Measurements from ENCODE around the gene D2HGDH. TPM values are rescaled to one million over a fixed set of nuclear protein-coding genes. Genes with fewer than 3 reads are reported as not detected.

D2HGDH gene
- total RNA-seq, 1 donor from 2014 or later, result 10.0 TPM

- H3K36me3 Mint-ChIP-seq (ENCODE audit: low read depth, unreplicated experiment), result peaks cover 16% of the 10 kb centered on the region
- Histone ChIP-seq H4K20me1 (ENCODE audit: insufficient read depth, low read length) (peaks cover 12% of the 10 kb centered on the region), H3K36me3 (ENCODE audit: insufficient read depth, low read length) (no peaks in the 10 kb centered on the region), H3K79me2 (ENCODE audit: insufficient read depth, low read length) (no peaks in the 10 kb centered on the region), H2AFZ (ENCODE audit: low read depth, low read length) (no peak overlapping the region), H3K9ac (ENCODE audit: low read length) (no peak overlapping the region), H3K4me2 (ENCODE audit: low read length) (no peak overlapping the region), H3K9me3 (ENCODE audit: insufficient read depth, low read depth, low read length) (peaks cover 3% of the 10 kb centered on the region), H3K4me3 (ENCODE audit: insufficient read depth, low read depth, low read length) (no peak overlapping the region), H3K27ac (ENCODE audit: low read depth, low read length) (no peak overlapping the region), H3K4me1 (ENCODE audit: insufficient read depth, low read length) (no peaks in the 10 kb centered on the region), H3K27me3 (ENCODE audit: insufficient read depth, low read length) (no peaks in the 10 kb centered on the region)
- peaks cover 10% of the 10 kb centered on the region for H3K9me3 Mint-ChIP-seq (ENCODE audit: unreplicated experiment)
- no peak overlapping the region for H3K4me3 Mint-ChIP-seq (ENCODE audit: unreplicated experiment)
- no peaks in the 10 kb centered on the region for H3K4me1 Mint-ChIP-seq (ENCODE audit: low read depth, unreplicated experiment)
- H3K27me3 Mint-ChIP-seq (ENCODE audit: low read depth, unreplicated experiment), result no peaks in the 10 kb centered on the region
- no peak overlapping the region for H3K27ac Mint-ChIP-seq (ENCODE audit: unreplicated experiment)
- DNase-seq (ENCODE audit: low read depth), result no peak
- no peak for FAIRE-seq
- no peak for TF ChIP-seq EZH2 (IDR thresholded peaks at IDR 0.05; ENCODE audit: insufficient read depth, low read length)
- TF ChIP-seq CTCF (IDR thresholded peaks at IDR 0.05; ENCODE audit: insufficient read depth, low read depth, low read length), result no peak
Measured at GRCh38 chr2:241762321-241762932, 28.0 kb downstream of the D2HGDH start.

GRCh38 chr2:241762933-241763369, 28.5 kb downstream of the D2HGDH start:
- H3K4me1 Mint-ChIP-seq (ENCODE audit: low read depth, unreplicated experiment), result no peaks in the 10 kb centered on the region
- Histone ChIP-seq H4K20me1 (ENCODE audit: insufficient read depth, low read length) (peaks cover 12% of the 10 kb centered on the region), H3K4me2 (ENCODE audit: low read length) (no peak overlapping the region), H3K9me3 (ENCODE audit: insufficient read depth, low read depth, low read length) (peaks cover 3% of the 10 kb centered on the region), H3K27ac (ENCODE audit: low read depth, low read length) (no peak overlapping the region), H3K9ac (ENCODE audit: low read length) (no peak overlapping the region), H2AFZ (ENCODE audit: low read depth, low read length) (no peak overlapping the region), H3K36me3 (ENCODE audit: insufficient read depth, low read length) (no peaks in the 10 kb centered on the region), H3K27me3 (ENCODE audit: insufficient read depth, low read length) (no peaks in the 10 kb centered on the region), H3K4me1 (ENCODE audit: insufficient read depth, low read length) (no peaks in the 10 kb centered on the region), H3K4me3 (ENCODE audit: insufficient read depth, low read depth, low read length) (no peak overlapping the region), H3K79me2 (ENCODE audit: insufficient read depth, low read length) (no peaks in the 10 kb centered on the region)
- no peaks in the 10 kb centered on the region for H3K27me3 Mint-ChIP-seq (ENCODE audit: low read depth, unreplicated experiment)
- peaks cover 10% of the 10 kb centered on the region for H3K9me3 Mint-ChIP-seq (ENCODE audit: unreplicated experiment)
- no peak overlapping the region for H3K4me3 Mint-ChIP-seq (ENCODE audit: unreplicated experiment)
- no peak for FAIRE-seq
- no peak for DNase-seq (ENCODE audit: low read depth)
- no peak for TF ChIP-seq CTCF (IDR thresholded peaks at IDR 0.05; ENCODE audit: insufficient read depth, low read depth, low read length)
- TF ChIP-seq EZH2 (IDR thresholded peaks at IDR 0.05; ENCODE audit: insufficient read depth, low read length), result no peak
- peaks cover 16% of the 10 kb centered on the region for H3K36me3 Mint-ChIP-seq (ENCODE audit: low read depth, unreplicated experiment)
- H3K27ac Mint-ChIP-seq (ENCODE audit: unreplicated experiment), result no peak overlapping the region

- Histone ChIP-seq H3K4me1 (ENCODE audit: insufficient read depth, low read length) (no peaks in the 10 kb centered on the region), H3K4me2 (ENCODE audit: low read length) (no peak overlapping the region), H3K9ac (ENCODE audit: low read length) (no peak overlapping the region), H3K79me2 (ENCODE audit: insufficient read depth, low read length) (no peaks in the 10 kb centered on the region), H3K36me3 (ENCODE audit: insufficient read depth, low read length) (no peaks in the 10 kb centered on the region), H3K27ac (ENCODE audit: low read depth, low read length) (no peak overlapping the region), H2AFZ (ENCODE audit: low read depth, low read length) (no peak overlapping the region), H3K9me3 (ENCODE audit: insufficient read depth, low read depth, low read length) (peaks cover 3% of the 10 kb centered on the region), H4K20me1 (ENCODE audit: insufficient read depth, low read length) (peaks cover 12% of the 10 kb centered on the region), H3K4me3 (ENCODE audit: insufficient read depth, low read depth, low read length) (no peak overlapping the region), H3K27me3 (ENCODE audit: insufficient read depth, low read length) (no peaks in the 10 kb centered on the region)
- no peak for DNase-seq (ENCODE audit: low read depth)
- Mint-ChIP-seq H3K27me3 (ENCODE audit: low read depth, unreplicated experiment) (no peaks in the 10 kb centered on the region), H3K27ac (ENCODE audit: unreplicated experiment) (no peak overlapping the region), H3K9me3 (ENCODE audit: unreplicated experiment) (peaks cover 10% of the 10 kb centered on the region), H3K36me3 (ENCODE audit: low read depth, unreplicated experiment) (peaks cover 18% of the 10 kb centered on the region), H3K4me1 (ENCODE audit: low read depth, unreplicated experiment) (peaks cover 2% of the 10 kb centered on the region), H3K4me3 (ENCODE audit: unreplicated experiment) (no peak overlapping the region)
- TF ChIP-seq EZH2 (IDR thresholded peaks at IDR 0.05; ENCODE audit: insufficient read depth, low read length) (no peak), CTCF (IDR thresholded peaks at IDR 0.05; ENCODE audit: insufficient read depth, low read depth, low read length) (no peak)
- FAIRE-seq, result no peak
Measured at GRCh38 chr2:241763551-241764274, 29.3 kb downstream of the D2HGDH start.
